Breast epithelium (tissue), 4 donors: Measurements from ENCODE around the gene PHLDA1. TPM values are rescaled to one million over a fixed set of nuclear protein-coding genes. Genes with fewer than 3 reads are reported as not detected.
A peak's percentile ranks its signal among the peaks of the same experiment; 100 is the strongest.

ENCODE experiments used
- DNase-seq, 2 donors: peaks; one replicate each; pipeline ENCODE4 v3.0.0-alpha.2; 2019; ENCODE audit warnings: low spot score in 2 of 2
- H3K27ac ChIP-seq, 2 donors: fragments of 200-600 bp; sonication (generic) in 1 of 2; one replicate each; pipeline ENCODE4 v1.5.1; 2016 to 2019; ENCODE audit warnings: mild to moderate bottlenecking in 1 of 2
- H3K27me3 ChIP-seq, 2 donors: fragments of 200-600 bp; sonication (generic) in 1 of 2; one replicate each; pipeline versions ENCODE4 v1.5.1 to v1.6.0; 2017 to 2019; ENCODE audit warnings: control low read depth in 1 of 2, mild to moderate bottlenecking in 1 of 2
- H3K36me3 ChIP-seq: fragments of 200-600 bp; one replicate; pipeline ENCODE4 v1.5.1; 2019
- H3K4me1 ChIP-seq, 2 donors: fragments of 200-600 bp; sonication (generic); one replicate each; pipeline ENCODE4 v1.5.1; 2016 to 2019; ENCODE audit warnings: control low read depth in 1 of 2
- H3K4me3 ChIP-seq, 3 donors: fragments of 200-600 bp; sonication (generic); 1 replicate in 2 of 3; 2 replicates in 1 of 3; pipeline ENCODE4 v1.5.1; 2016 to 2019; ENCODE audit warnings: mild to moderate bottlenecking in 3 of 3, moderate library complexity in 2 of 3
- H3K9me3 ChIP-seq, 2 donors: fragments of 200-600 bp; sonication (generic) in 1 of 2; one replicate each; pipeline ENCODE4 v1.5.1; 2016 to 2019; ENCODE audit warnings: control low read depth in 1 of 2
- CTCF ChIP-seq, 3 donors: fragments of 450-650 bp; IDR thresholded peaks; one replicate each; pipeline ENCODE4 v1.5.1; 2016 to 2017; ENCODE audit warnings: antibody characterized with exemption in 3 of 3, mild to moderate bottlenecking in 3 of 3, moderate library complexity in 3 of 3
- POLR2A ChIP-seq: fragments of 450-650 bp; IDR thresholded peaks from one replicate; pipeline ENCODE4 v1.6.1; 2016; ENCODE audit warnings: antibody characterized with exemption, mild to moderate bottlenecking, moderate library complexity
- POLR2AphosphoS5 ChIP-seq, 3 donors: sonication (generic); formaldehyde crosslinking; IDR thresholded peaks; one replicate each; pipeline ENCODE4 v1.6.1; 2017; ENCODE audit warnings: antibody characterized with exemption in 3 of 3
- intact Hi-C: fragments of 100-400 bp; cut with DNase I; formaldehyde crosslinking; loops from one replicate; pipeline ENCODE4 v1.15.1; 2023; ENCODE audit warnings: low total_unique reads
- total RNA-seq, 3 donors: library from RNA; depleted of rRNA; stranded (reverse); fragments of >200 nt; gene quantifications; one replicate each; pipeline ENCODE4 v1.1.0, GENCODE V29; 2016

The PHLDA1 gene
- total RNA-seq, 3 donors from 2014 or later, result 5.8 to 32.6 (median 23.6) TPM

GRCh38 chr12:75979181-75979580 is 52.4 kb downstream of the PHLDA1 start:
- intact Hi-C loops, result no loop called here
- Histone ChIP-seq H3K27ac (peak overlapping the region; percentile 79 to 84), H3K9me3 (no peaks in the 10 kb centered on the region), H3K4me3 (no peak overlapping the region), H3K27me3 (no peaks in the 10 kb centered on the region), H3K4me1 (peaks cover 0 to 11% of the 10 kb centered on the region in 2 donors), H3K36me3 (no peaks in the 10 kb centered on the region)
- TF ChIP-seq POLR2AphosphoS5 (IDR thresholded peaks at IDR 0.05) (no peak), CTCF (IDR thresholded peaks at IDR 0.05) (no peak), POLR2A (no peak)
- DNase-seq, result no peak

- Histone ChIP-seq H3K4me3 (no peak overlapping the region), H3K27me3 (no peaks in the 10 kb centered on the region), H3K27ac (peak overlapping the region; percentile 79 to 84), H3K4me1 (peaks cover 0 to 11% of the 10 kb centered on the region in 2 donors), H3K36me3 (no peaks in the 10 kb centered on the region), H3K9me3 (no peaks in the 10 kb centered on the region)
- DNase-seq, result no peak
- intact Hi-C loops, result no loop called here
- TF ChIP-seq POLR2A (no peak), POLR2AphosphoS5 (IDR thresholded peaks at IDR 0.05) (no peak), CTCF (IDR thresholded peaks at IDR 0.05) (no peak)
These were observed 52.9 kb downstream of the PHLDA1 start for GRCh38 chr12:75978677-75979076.

- no peaks in the 10 kb centered on the region for H3K36me3 ChIP-seq
- intact Hi-C loops, result no loop called here
- H3K27me3 ChIP-seq, result no peaks in the 10 kb centered on the region
- peak overlapping the region; percentile 79 to 84 for H3K27ac ChIP-seq
- TF ChIP-seq POLR2AphosphoS5 (IDR thresholded peaks at IDR 0.05) (peak; percentile 60 to 78 (median 70)), CTCF (IDR thresholded peaks at IDR 0.05) (no peak)
- H3K4me3 ChIP-seq, result no peak overlapping the region
- DNase-seq, result peak in 1 of 2 donors; percentile 74
- H3K4me1 ChIP-seq, result peaks cover 0 to 11% of the 10 kb centered on the region in 2 donors
- no peaks in the 10 kb centered on the region for H3K9me3 ChIP-seq
These were observed 53.5 kb downstream of the PHLDA1 start for GRCh38 chr12:75977952-75978671.

- Histone ChIP-seq H3K36me3 (no peaks in the 10 kb centered on the region), H3K9me3 (no peaks in the 10 kb centered on the region), H3K4me3 (no peak overlapping the region), H3K4me1 (peaks cover 0 to 11% of the 10 kb centered on the region in 2 donors), H3K27me3 (no peaks in the 10 kb centered on the region), H3K27ac (peak overlapping the region; percentile 79 to 84)
- DNase-seq, result no peak
- TF ChIP-seq POLR2A, result no peak
- no peak for TF ChIP-seq POLR2AphosphoS5 (IDR thresholded peaks at IDR 0.05)
- TF ChIP-seq CTCF (IDR thresholded peaks at IDR 0.05), result no peak
- intact Hi-C loops, result no loop called here
These were observed 54.0 kb downstream of the PHLDA1 start for GRCh38 chr12:75977590-75977951.

GRCh38 chr12:75976913-75977312 is 54.7 kb downstream of the PHLDA1 start:
- Histone ChIP-seq H3K4me1 (peaks cover 0 to 11% of the 10 kb centered on the region in 2 donors), H3K27ac (peak overlapping the region; percentile 79 to 84), H3K4me3 (no peak overlapping the region), H3K9me3 (no peaks in the 10 kb centered on the region), H3K36me3 (no peaks in the 10 kb centered on the region), H3K27me3 (no peaks in the 10 kb centered on the region)
- DNase-seq, result no peak
- TF ChIP-seq POLR2A, result no peak
- intact Hi-C loops, result no loop called here
